HG03469 (cell line): Measurements from ENCODE around the gene POMC.
"Not testable (repeated sequence)": the region's sequence is repeated elsewhere in the genome, so short reads cannot be mapped to it uniquely, and the experiment has no call there.

ENCODE experiments used
- ATAC-seq: cut with Tn5 transposase; IDR thresholded peaks from one replicate; pipeline ENCODE4 v1.9.1; 2021; ENCODE audit warnings: mild to moderate bottlenecking, moderate library complexity, moderate number of reproducible peaks; ENCODE audit not compliant: unreplicated experiment

The POMC gene

DNA sequence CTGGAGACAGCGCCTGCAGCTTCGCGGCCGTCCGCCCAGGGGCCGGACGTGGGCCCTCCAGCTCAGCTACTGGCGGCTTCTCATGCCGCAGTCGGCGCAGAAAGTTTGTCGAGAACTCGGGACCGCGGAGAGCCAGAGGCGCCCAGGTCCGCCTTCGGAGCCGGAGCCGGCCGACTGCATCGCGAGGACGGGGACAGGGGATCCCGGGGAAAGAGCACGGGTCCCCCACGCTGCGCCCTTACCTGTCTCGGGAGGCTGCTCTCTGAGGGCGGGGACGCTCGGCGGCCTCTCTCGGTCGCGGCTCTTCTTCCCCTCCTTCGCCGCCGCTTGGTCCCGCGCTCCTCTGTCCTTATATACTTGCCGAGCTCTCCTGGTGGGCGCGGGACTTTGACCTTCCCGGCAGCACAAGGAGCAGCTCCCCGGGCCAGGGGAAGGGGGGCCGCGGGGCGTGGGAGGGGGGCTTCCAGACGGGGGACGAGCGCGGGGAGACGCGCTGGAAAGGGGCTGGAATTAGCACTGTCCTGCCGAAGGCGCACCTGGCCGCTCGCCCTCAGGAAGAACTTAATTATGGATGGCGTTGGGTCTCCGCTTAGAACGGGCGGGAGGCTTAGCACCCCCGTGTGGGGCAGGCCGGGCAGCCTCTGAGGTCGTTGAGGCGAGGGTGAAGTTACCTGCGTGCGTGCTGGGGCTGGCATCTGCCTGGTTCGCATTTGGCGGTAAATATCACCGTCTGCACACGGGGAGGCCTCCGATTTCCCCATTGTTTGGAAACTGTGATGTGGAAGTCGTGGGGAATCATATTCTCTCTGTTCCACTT is at the start of gene POMC:
Gene POMC, minus strand, starts transcription at position 325 of the 817 bp plus-strand sequence. CDS start 3,808 bp downstream, outside the sequence.
- no peak for ATAC-seq

DNA sequence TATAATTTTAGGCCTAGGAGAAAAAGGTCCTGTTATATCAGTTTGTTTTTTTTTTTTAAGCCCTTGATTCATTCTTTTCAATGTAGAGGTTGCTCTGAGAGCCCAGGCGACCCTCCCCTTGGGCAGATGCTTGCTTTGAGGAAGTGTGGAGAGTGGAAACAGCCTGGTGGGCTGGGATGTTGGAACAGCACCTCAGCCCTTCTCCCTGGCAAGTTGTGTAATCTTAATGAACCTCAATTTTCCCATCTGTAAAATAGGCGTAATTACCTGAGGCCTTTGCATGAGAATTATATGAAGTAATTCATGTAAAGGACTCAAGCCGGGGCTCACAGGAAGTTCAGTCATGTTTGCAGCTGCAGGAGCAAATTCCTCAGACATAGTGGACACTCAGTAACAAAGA is 49.7 kb upstream of the POMC start:
- ATAC-seq, result no peak

DNA sequence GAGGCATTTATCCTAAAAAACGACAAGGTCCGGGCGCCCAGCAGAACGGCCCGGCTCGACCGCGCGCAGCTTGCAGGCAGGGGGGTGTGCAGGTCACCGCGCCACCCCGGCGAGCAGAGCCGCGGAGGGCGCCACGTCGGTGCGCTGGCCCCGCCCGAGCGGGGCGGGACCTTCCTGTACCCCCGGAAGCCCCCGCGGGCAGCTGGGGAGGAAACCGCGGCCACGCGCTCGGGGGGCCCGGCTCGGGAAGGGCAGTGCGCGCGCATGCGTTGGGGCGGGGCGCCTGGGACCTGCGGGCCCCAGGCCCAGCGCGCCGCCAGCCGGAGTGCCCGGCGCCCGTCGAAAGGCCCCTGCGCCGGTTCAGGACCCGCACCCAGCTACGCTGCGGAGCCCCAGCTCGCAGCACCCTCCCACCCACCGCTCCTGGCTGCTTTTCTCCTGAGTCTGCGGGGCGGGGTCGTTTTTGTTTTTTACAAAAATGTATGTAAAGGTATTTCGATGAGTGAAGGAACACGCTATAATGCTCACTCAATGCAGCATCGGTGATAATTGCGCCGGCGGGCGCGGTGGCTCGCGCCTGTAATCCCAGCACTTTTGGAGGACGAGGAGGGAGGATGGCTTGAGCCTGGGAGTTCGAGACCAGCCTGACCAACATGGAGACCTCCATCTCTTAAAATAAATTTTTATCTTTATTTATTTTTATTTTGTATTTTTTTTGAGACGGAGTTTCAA is 47.7 kb upstream of the POMC start:
- ATAC-seq, result no peak

DNA sequence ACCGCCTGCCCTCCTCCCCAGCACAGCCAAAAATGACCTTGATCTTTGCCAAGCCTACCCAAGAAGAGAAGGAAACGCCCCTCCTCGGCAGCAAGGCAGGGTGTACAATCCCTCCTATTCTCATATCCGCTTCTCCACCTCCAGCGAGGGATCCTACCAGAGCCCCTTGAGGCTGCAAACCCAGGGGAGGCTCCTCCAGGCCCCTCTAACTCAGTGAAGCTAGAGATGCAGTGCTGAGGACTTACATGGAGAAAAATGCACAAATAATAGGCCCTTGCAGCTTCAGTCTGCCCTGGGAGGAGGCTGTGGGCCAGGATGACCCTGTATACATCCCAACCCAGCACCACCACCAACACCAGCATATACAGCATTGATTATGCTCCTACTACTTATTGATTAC is 46.9 kb upstream of the POMC start:
- ATAC-seq, result no peak

DNA sequence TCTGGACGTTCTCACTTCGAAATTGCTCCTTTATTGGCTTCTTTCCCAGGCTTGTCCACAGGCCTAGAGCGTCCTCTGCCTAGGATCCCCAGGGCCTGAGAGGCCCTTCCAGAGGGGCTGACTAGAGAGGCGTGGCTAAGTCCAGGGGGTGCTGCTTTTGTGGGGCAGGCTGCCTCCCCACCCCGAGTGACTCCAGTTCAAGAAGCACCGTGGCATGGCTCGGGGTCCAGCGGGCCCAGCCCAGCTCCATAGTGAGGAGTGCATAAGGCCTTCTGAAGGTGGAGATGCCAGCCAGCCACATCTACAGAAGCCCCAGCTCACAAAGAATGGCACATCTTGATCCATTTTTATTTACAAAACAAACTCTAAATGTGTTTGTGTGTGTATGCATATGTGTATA is 44.8 kb upstream of the POMC start:
- ATAC-seq, result no peak

DNA sequence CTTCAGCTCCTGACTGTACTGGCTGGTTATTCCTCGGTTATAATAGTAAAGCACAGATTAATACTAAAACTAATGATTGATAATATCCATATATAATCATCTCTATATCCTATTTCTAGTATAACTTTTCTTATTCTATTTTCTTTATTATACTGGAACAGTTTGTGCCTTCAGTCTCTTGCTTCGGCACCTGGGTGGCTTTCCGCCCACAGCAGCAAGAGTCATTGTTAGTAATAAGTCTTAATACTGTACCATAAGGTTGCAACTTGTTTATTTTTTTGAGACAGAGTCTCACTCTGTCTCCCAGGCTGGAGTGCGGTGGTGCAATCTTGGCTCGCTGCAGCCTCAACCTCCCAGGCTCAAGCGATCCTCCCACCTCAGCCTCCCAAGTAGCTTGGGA is 42.5 kb upstream of the POMC start:
- not testable (repeated sequence) for ATAC-seq

DNA sequence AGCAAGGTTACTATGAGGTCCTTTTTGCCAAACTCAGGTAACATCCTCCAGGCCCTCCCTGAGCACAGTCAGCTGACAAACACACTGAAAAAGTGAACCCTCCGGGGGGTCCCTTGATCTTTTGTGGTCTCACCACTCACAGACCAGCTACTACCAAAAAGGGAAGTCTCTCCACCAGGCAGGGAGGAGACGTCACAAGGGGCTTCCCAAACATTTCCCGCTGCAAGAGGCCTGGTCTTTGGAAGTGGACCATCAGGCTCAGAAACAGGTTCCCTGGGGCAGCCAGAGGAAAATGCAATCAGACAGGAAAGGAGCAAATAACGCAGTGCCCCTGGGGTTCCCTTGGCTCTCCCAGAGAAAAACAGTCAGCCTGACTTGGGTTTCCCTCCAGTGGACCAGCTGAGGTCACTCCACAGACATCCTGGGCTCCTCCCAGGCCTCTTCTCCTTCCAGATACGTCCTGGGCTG is 38.7 kb upstream of the POMC start:
- ATAC-seq, result no peak

DNA sequence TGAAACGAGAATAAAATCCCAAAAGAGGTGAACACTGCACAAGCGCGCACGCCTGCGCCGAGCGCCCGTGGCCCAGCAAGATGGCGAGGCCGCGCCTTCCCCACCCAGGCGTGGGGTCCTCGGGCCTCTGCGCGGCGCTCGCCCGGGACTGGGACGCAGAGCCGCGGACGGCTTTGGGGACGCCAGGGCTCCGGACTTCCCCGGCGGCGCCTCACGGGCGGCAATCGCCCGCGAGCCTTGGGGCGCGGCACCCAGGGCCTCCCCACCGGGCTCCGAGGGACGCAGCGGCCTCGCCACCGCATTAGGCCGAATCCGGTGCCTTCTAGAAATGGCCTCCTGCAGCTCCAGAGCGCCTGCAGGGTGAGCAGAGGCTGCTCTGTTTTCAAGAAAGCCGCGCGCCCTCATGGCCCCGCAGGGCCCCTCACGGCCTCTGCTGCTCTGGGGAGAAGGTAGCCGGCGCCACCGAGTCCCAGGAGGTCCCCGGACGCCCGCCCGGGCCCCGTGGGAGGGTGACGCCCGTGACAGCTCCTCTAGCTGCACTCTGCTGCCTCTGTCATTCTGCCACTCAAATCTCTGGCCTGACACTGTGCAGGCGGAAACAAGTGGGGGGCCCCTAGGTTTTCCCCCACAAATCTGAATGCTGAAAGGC is 35.9 kb upstream of the POMC start:
- no peak for ATAC-seq

DNA sequence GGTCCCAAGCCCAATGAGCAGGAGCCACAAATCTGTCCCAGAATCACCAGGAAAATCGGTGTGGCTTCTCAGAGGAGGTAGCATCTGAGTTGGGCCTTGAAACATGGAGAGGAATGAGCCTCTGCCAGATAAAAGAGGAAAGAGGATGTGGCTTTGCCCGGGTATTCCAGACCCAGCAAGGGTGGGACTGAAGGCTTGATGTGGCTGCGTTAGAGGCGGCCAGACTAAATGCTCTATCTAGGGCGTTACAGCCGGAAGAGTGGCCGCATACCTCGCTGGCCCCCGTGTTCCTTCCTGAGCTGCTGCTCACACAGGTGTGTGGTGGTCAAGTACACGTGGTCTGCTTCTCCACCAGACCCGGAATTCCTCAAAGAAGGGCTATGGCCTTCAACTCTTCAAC is 33.9 kb upstream of the POMC start:
- ATAC-seq, result no peak

DNA sequence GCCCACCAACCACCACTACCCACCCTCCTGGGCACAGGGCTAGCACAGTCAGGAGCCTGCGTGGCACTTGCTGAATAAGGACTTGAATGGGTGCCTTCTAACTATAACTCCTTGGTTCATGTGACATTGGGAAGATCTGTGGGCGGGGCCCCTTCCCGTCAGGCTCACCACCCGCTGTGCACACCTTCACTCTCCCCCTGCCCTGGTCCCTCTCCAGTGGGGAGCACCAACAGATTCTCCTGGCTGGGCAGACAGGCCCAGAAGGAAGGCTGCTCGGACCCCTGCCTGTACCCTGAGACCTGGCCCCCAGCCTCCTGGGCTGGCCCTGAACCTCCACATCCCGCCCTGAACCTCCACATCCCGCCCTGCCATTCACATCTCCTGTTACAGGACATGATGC is 33.4 kb upstream of the POMC start:
- no peak for ATAC-seq

DNA sequence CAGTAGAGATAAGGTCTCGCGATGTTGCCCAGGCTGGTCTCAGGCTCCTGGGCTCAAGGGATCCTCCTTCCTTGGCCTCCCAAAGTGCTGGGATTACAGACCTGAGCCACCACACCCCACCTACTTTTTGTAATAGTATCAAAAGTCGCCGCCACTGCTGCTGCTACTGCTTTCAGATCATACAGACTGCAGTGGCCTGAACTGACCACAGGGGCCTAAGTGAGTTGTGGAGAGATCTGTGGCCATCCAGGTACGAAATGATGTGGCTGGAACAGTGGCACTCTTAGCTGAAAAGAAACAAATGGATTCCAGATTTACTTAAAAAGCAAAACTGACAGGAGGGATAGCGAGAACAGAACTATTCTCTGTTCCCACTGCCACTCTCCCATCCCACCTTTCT is 32.9 kb upstream of the POMC start:
- no peak for ATAC-seq

DNA sequence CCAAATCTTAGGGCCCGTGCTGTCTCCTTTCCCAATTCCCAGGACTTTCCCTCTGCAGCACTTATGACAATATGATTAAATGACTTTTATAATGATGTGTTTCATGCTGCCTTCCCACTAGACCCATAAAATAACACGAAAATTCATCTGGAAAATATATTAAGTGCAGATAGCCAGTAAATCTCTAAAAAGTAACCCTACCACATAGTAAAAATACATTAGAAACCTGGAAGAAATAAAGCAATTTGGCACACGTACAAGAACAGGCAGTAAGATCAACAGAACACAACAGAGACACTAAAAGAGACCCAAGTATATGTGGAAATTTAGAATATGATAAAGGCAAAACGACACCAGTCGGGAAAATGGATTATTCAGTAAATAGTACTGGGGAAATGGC is 30.2 kb upstream of the POMC start:
- no peak for ATAC-seq

DNA sequence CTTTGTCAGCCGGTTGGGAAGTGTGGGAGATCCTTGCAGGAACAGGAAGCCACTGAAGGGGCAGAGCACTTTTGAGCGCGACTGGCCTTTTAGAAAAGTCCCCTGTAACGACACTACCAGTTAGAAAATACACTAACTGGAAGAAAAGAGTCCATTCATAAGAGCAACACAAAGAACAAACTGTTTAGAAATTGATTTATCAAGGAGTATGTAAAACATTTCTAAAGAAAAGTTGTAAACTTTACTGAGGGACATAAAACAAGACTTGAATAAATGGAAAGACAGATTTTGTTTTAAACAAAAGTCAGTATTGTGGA is 29.8 kb upstream of the POMC start:
- no peak for ATAC-seq

DNA sequence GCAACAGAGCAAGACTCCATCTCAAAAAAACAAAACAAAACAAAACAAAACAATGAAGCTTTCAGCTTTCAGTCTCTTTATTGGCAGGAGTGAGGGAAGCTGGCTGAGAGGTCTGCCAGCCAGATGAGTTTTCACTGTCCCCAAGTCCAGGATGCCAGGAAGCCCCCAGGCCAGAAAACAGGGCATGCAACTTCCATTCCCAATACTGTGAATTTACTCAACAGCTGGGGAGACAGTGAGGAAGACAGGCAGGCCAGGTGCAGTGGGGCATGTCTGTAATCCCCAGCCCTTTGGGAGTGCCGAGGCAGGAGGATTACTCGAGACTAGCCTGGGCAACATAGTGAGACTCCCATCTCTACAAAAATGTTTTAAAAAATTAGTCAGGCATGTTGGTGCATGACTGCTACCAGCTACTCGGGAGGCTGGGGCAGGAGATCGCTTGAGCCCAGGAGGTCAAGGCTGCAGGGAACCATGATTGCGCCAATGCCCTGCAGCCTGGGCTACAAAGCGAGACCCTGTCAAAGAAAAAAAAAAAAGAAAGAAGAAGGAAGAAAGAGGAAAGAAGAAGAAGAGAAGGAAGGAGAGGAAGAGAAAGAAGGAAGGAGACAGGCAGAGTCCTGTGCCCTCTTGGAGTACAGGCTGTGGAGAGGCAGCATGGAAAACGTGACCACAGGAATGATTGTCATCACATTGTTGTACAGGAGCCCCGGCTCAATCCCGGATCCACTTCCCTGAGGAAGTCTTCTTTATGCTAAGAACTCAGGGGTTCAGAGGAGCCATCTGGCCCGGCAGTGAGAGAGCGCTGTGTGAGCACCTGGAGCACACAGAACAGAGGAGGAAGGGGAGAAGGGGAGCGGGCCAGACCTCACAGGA is 29.2 kb upstream of the POMC start:
- ATAC-seq, result no peak

DNA sequence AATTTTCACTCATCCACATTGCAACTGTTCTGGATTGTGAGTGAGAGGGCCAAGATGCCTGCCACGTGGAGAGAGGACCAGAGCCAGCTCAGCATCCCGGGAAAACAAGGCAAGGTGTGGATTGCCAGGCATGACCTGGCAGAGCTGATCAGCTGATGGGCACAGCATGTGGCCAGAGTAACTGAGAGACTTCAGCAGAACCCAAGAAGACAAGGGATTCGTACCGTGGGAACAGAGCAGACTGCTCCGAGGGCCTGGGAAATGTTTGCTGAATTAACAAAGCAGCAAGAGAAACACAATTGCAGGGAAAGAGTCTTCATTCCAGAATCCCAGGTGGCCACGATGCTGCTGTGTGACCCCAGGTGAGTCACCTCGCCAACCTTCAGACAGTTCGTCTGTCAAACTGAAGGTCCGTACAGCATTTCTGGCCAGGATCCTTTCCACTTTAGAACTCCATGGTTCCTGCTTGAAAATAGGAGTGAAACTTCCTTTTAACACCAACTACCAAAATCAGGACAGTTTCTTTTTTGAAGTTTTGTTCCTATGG is 26.3 kb upstream of the POMC start:
- ATAC-seq, result no peak

DNA sequence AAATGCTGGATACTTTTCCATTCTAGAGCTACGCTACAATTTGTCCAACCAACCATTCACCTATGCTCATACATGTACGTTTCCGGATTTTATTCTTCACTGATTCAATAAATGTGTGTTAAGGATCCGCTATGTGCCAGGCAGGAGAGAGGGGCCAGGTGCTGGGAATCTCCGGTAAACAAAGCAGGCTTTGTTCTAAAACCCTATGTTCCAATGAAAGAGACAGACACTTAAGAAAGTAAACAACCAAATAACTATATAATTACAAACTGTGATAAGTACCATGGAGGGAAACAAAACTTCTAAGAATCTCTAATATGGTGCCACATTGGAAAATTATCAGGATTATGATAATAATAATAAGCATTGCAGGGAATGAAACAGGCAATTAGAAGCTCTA is 22.2 kb upstream of the POMC start:
- ATAC-seq, result no peak

DNA sequence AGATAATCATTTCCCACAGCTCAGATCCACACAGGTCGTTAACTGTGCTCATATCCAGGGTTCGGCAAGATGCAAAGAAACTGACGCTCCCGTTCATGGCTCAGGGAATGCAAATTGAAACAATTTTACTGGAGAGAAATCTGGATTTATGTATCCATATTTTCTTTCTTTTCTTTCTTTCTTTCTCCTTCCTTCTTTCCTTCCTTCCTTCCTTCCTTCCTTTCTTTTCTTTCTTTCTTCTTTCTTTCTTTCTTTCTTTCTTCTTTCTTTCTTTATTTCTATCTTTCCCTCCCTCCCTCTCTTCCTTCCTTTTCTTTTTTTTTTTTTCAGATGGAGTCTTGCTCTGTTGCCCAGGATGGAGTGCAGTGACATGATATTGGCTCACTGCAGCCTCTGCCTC is 20.0 kb upstream of the POMC start:
- ATAC-seq, result no peak

DNA sequence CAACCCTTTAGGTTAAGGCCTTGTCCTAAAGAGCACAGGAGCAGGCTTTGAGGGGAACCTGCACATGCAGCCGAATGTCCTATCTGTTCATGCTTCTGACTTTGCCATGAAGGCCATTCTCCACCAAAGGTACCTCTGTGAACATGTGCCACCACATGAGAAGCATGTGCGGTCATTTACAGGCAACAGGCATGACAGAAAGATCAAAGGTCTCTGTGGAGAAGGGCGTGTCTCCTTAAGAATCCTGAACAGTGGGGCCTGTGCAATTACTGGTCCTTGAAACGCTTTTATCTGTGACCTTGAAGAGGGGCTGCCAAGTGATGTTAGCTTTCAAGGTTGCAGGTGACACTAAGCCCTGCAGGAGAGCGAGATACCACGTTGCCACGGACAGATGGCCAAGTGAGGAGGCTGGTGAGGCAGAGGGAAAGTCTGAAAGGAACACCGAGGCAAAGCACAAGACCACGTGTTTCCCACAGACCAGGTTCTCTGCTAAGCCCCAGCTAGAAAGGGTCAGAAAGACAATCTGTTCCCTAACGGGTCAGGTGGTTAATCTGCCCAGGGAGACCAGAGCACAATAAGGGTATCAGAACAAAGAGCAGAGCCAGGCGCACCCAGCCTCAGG is 19.5 kb upstream of the POMC start:
- ATAC-seq, result no peak

DNA sequence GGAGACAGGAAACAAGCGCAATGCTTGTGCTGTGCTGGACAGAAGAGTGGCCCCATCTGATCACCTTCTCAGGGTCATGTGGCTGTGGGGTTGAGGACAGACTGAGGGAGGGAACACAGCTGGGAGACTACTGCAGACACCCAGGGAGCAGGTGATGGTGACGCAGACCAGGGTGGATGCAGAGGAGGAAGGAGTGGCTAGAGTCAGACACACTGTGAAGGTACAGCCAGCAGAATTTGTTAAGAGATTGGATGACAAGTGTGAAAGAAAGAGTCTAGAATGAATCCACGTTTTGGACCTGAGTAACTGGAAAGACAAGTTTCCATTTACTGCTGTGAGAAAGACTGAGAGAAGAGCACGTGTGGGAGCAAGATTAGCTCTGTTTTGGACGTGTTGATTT is 15.9 kb upstream of the POMC start:
- no peak for ATAC-seq

DNA sequence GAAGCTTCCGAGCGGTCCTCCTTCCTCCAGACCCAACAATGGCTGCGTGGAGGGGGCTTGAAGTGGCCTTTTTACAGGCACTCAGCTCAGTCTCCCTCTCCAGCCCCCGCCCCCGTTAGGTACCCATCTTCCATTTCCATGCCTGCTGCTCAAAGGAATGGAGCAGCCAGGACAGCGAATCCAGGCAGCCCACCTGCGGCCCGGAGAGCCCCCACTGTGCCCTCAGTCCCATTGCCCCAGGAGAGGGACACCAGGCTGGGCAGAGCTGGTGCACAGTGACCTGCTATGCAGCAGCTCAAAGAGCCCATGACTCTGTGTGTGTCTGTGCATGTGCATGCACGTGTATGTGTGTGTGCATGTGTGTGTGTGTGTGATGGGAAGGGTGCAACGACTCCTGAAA is 10.6 kb upstream of the POMC start:
- ATAC-seq, result no peak
